Measurements from ENCODE around the gene TOLLIP.

TOLLIP gene

DNA sequence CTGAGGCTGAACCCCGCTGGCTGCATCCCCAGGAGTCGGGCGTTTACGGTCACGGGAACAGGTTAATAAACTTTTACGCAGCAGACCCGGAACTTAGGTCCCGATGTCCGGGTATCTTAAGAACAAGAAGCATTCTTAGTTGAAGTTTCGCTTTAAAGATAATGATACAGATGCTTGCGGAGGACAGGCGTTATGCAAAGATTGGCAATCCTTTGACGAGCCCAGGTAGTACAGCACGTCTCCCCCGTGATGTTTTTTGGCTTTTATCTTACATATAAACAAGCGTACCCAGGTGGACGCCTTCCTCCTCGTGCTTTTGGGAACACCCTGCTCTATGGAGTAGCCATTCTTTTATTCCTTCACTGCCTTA is 871 bp upstream of the TOLLIP start:
- Histone ChIP-seq H3K36me3 (ENCODE audit: control insufficient read depth in 2 of 2, insufficient read depth in 1 of 2, low read length in 2 of 2) (peaks cover 0 to 28% of the 10 kb centered on the region in 2 experiments; a peak in 1 of 3 replicates), H3K4me1 (ENCODE audit: control insufficient read depth, insufficient read depth, low read length) (no peaks in the 10 kb centered on the region), H3K4me3 (ENCODE audit: low read depth, low read length) (peak overlapping the region; percentile 57), H3K27ac (ENCODE audit: extremely low read depth, low read depth, low read length) (no peak overlapping the region), H3K9me3 (ENCODE audit: control insufficient read depth, insufficient read depth, low read depth, low read length) (no peaks in the 10 kb centered on the region)
- TF ChIP-seq ZSCAN16 (tag by site-specific recombination; IDR thresholded peaks at IDR 0.05) (no peak), KLF7 (tag by site-specific recombination; IDR thresholded peaks at IDR 0.05; ENCODE audit: borderline replicate concordance) (no peak), ZNF76 (tag by site-specific recombination; IDR thresholded peaks at IDR 0.05; ENCODE audit: borderline replicate concordance, low read depth) (no peak), ZNF223 (tag by site-specific recombination; IDR thresholded peaks at IDR 0.05) (no peak), ZNF184 (tag by site-specific recombination; IDR thresholded peaks at IDR 0.05) (no peak), ZNF600 (tag by site-specific recombination; IDR thresholded peaks at IDR 0.05) (no peak), KLF10 (tag by site-specific recombination; IDR thresholded peaks at IDR 0.05) (no peak), ZNF747 (tag by site-specific recombination; IDR thresholded peaks at IDR 0.05) (no peak), ZNF530 (tag by site-specific recombination; IDR thresholded peaks at IDR 0.05; ENCODE audit: low read depth) (no peak), ZBTB7A (tag by site-specific recombination; IDR thresholded peaks at IDR 0.05; ENCODE audit: low read depth) (no peak)
- TF ChIP-seq, protein P1, sequence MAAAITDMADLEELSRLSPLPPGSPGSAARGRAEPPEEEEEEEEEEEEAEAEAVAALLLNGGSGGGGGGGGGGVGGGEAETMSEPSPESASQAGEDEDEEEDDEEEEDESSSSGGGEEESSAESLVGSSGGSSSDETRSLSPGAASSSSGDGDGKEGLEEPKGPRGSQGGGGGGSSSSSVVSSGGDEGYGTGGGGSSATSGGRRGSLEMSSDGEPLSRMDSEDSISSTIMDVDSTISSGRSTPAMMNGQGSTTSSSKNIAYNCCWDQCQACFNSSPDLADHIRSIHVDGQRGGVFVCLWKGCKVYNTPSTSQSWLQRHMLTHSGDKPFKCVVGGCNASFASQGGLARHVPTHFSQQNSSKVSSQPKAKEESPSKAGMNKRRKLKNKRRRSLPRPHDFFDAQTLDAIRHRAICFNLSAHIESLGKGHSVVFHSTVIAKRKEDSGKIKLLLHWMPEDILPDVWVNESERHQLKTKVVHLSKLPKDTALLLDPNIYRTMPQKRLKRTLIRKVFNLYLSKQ (tag by site-specific recombination; IDR thresholded peaks at IDR 0.05; ENCODE audit: borderline replicate concordance) = no peak
- TF ChIP-seq, protein P2, sequence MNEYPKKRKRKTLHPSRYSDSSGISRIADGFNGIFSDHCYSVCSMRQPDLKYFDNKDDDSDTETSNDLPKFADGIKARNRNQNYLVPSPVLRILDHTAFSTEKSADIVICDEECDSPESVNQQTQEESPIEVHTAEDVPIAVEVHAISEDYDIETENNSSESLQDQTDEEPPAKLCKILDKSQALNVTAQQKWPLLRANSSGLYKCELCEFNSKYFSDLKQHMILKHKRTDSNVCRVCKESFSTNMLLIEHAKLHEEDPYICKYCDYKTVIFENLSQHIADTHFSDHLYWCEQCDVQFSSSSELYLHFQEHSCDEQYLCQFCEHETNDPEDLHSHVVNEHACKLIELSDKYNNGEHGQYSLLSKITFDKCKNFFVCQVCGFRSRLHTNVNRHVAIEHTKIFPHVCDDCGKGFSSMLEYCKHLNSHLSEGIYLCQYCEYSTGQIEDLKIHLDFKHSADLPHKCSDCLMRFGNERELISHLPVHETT (tag by site-specific recombination; IDR thresholded peaks at IDR 0.05) = no peak
- TF ChIP-seq, protein P3, sequence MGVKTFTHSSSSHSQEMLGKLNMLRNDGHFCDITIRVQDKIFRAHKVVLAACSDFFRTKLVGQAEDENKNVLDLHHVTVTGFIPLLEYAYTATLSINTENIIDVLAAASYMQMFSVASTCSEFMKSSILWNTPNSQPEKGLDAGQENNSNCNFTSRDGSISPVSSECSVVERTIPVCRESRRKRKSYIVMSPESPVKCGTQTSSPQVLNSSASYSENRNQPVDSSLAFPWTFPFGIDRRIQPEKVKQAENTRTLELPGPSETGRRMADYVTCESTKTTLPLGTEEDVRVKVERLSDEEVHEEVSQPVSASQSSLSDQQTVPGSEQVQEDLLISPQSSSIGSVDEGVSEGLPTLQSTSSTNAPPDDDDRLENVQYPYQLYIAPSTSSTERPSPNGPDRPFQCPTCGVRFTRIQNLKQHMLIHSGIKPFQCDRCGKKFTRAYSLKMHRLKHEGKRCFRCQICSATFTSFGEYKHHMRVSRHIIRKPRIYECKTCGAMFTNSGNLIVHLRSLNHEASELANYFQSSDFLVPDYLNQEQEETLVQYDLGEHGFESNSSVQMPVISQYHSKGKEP (tag by site-specific recombination; IDR thresholded peaks at IDR 0.05) = no peak
- TF ChIP-seq, protein P4, sequence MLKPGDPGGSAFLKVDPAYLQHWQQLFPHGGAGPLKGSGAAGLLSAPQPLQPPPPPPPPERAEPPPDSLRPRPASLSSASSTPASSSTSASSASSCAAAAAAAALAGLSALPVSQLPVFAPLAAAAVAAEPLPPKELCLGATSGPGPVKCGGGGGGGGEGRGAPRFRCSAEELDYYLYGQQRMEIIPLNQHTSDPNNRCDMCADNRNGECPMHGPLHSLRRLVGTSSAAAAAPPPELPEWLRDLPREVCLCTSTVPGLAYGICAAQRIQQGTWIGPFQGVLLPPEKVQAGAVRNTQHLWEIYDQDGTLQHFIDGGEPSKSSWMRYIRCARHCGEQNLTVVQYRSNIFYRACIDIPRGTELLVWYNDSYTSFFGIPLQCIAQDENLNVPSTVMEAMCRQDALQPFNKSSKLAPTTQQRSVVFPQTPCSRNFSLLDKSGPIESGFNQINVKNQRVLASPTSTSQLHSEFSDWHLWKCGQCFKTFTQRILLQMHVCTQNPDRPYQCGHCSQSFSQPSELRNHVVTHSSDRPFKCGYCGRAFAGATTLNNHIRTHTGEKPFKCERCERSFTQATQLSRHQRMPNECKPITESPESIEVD (tag by site-specific recombination; IDR thresholded peaks at IDR 0.05) = no peak
- TF ChIP-seq, protein P5, sequence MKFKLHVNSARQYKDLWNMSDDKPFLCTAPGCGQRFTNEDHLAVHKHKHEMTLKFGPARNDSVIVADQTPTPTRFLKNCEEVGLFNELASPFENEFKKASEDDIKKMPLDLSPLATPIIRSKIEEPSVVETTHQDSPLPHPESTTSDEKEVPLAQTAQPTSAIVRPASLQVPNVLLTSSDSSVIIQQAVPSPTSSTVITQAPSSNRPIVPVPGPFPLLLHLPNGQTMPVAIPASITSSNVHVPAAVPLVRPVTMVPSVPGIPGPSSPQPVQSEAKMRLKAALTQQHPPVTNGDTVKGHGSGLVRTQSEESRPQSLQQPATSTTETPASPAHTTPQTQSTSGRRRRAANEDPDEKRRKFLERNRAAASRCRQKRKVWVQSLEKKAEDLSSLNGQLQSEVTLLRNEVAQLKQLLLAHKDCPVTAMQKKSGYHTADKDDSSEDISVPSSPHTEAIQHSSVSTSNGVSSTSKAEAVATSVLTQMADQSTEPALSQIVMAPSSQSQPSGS (tag by site-specific recombination; IDR thresholded peaks at IDR 0.05; ENCODE audit: low read depth) = no peak
- TF ChIP-seq, protein P6, sequence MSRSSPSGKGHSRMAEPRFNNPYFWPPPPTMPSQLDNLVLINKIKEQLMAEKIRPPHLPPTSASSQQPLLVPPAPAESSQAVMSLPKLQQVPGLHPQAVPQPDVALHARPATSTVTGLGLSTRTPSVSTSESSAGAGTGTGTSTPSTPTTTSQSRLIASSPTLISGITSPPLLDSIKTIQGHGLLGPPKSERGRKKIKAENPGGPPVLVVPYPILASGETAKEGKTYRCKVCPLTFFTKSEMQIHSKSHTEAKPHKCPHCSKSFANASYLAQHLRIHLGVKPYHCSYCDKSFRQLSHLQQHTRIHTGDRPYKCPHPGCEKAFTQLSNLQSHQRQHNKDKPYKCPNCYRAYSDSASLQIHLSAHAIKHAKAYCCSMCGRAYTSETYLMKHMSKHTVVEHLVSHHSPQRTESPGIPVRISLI (tag by site-specific recombination; IDR thresholded peaks at IDR 0.05) = no peak
- POLR2A ChIA-PET = no interaction called here
- CTCF ChIA-PET = interaction anchor here (1.1 kb wide), 1 partner anchor 10 kb away, joined by 3 read pairs; no protein-coding TSS in a partner anchor

Data from HEK293 (cell line).